Measurements from ENCODE around the gene NPB. TPM values are rescaled to one million over a fixed set of nuclear protein-coding genes. Genes with fewer than 3 reads are reported as not detected.

NPB gene
- total RNA-seq, 1 experiment from 2014 or later = 0.47 TPM

DNA sequence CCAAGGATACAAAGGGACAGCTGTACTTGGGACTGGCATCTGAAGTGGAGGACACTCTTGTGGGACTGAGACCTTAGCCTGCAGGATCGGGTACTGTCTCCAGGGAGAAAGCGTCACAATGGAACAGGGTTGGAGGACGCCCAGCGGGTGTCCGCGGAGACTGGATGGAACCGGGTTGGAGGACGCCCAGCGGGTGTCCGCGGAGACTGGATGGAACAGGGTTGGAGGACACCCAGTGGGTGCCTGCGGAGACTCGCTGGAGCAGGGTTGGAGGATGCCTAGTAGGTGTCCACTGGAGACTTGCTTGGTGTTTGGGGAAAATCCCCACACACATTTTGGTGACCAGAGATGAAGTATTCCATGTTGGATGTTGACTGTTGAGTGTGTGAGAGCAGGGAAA is 45.2 kb downstream of the NPB start, which contains the start of gene MYADML2:
MYADML2 (minus strand) TSS at position 45 of the 400 bp plus-strand sequence. CDS start 5,492 bp downstream, outside the sequence.
- Mint-ChIP-seq H3K36me3 (ENCODE audit: insufficient read depth, unreplicated experiment) (no peaks in the 10 kb centered on the region), H3K4me1 (ENCODE audit: low read depth, unreplicated experiment) (no peaks in the 10 kb centered on the region), H3K27ac (ENCODE audit: unreplicated experiment) (no peak within 1 kb of the TSS), H3K4me3 (ENCODE audit: low read depth, unreplicated experiment) (no peak within 1 kb of the TSS), H3K9me3 (ENCODE audit: low read depth, unreplicated experiment) (no peaks in the 10 kb centered on the region), H3K27me3 (ENCODE audit: unreplicated experiment) (peaks cover 20% of the 10 kb centered on the region)
- DNase-seq = no peak
- BruUV-seq (replicated peaks) = no TSS peak
- CTCF ChIA-PET = no interaction called here
- intact Hi-C loops (cut with micrococcal nuclease; ENCODE audit: unreplicated experiment) = no loop called here
- TF ChIP-seq, protein P1, sequence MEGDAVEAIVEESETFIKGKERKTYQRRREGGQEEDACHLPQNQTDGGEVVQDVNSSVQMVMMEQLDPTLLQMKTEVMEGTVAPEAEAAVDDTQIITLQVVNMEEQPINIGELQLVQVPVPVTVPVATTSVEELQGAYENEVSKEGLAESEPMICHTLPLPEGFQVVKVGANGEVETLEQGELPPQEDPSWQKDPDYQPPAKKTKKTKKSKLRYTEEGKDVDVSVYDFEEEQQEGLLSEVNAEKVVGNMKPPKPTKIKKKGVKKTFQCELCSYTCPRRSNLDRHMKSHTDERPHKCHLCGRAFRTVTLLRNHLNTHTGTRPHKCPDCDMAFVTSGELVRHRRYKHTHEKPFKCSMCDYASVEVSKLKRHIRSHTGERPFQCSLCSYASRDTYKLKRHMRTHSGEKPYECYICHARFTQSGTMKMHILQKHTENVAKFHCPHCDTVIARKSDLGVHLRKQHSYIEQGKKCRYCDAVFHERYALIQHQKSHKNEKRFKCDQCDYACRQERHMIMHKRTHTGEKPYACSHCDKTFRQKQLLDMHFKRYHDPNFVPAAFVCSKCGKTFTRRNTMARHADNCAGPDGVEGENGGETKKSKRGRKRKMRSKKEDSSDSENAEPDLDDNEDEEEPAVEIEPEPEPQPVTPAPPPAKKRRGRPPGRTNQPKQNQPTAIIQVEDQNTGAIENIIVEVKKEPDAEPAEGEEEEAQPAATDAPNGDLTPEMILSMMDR (IDR thresholded peaks at IDR 0.05; ENCODE audit: unreplicated experiment) = no peak

DNA sequence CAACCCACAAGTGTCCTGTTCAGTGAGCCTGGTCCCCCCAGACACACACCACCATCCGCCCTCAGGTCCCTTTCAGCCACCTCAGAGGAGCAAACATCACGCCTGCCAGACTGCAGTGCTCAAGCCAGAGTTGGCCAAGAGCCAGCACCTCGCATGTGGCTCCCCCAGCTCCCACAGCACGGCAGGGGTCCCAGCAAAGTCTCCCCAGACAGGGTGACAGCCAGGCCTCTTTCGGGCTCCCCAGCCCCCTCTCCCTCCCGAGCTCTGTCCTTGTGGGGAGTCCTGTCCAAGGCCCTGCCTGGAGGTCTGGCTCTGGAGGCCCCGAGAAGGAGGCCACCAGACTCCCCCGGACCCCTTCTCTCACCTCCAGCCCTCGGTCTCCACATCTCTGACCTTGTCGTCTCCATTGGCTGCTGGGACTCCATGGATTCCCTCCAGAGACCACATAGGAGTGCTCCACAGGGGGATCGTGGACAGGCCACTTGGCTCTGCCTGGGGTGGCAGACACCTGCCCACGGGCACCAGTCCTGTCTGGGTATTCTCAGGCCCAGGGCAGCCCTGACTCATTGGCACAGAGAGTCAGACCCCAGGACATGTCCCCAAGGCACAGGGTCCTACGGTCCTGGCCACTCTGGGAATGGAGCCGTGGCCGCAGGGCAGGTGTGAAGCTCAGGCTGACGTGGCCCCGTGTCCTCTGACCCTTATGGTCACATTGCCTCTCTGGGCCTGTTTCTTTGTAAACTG is 46.8 kb downstream of the NPB start:
- Mint-ChIP-seq H3K27me3 (ENCODE audit: unreplicated experiment) (peaks cover 23% of the 10 kb centered on the region), H3K4me1 (ENCODE audit: low read depth, unreplicated experiment) (no peaks in the 10 kb centered on the region), H3K27ac (ENCODE audit: unreplicated experiment) (no peak overlapping the region), H3K4me3 (ENCODE audit: low read depth, unreplicated experiment) (no peak overlapping the region), H3K36me3 (ENCODE audit: insufficient read depth, unreplicated experiment) (no peaks in the 10 kb centered on the region), H3K9me3 (ENCODE audit: low read depth, unreplicated experiment) (no peaks in the 10 kb centered on the region)
- BruUV-seq (replicated peaks) = no TSS peak
- intact Hi-C loops (cut with micrococcal nuclease; ENCODE audit: unreplicated experiment) = no loop called here
- CTCF ChIA-PET = no interaction called here
- no peak for DNase-seq
- TF ChIP-seq, protein P1 (IDR thresholded peaks at IDR 0.05; ENCODE audit: unreplicated experiment) = no peak

- H3K27ac Mint-ChIP-seq (ENCODE audit: unreplicated experiment) = no peak overlapping the region
- DNase-seq = no peak
- TF ChIP-seq, protein P1 (IDR thresholded peaks at IDR 0.05; ENCODE audit: unreplicated experiment) = no peak
- H3K4me3 Mint-ChIP-seq (ENCODE audit: low read depth, unreplicated experiment) = no peak overlapping the region
- no peaks in the 10 kb centered on the region for H3K4me1 Mint-ChIP-seq (ENCODE audit: low read depth, unreplicated experiment)
- CTCF ChIA-PET = no interaction called here
- H3K9me3 Mint-ChIP-seq (ENCODE audit: low read depth, unreplicated experiment) = no peaks in the 10 kb centered on the region
- no TSS peak for BruUV-seq (replicated peaks)
- peaks cover 23% of the 10 kb centered on the region for H3K27me3 Mint-ChIP-seq (ENCODE audit: unreplicated experiment)
- H3K36me3 Mint-ChIP-seq (ENCODE audit: insufficient read depth, unreplicated experiment) = no peaks in the 10 kb centered on the region
- intact Hi-C loops (cut with micrococcal nuclease; ENCODE audit: unreplicated experiment) = no loop called here
Observed at GRCh38 chr17:81950501-81950900, 48.5 kb downstream of the NPB start.

DNA sequence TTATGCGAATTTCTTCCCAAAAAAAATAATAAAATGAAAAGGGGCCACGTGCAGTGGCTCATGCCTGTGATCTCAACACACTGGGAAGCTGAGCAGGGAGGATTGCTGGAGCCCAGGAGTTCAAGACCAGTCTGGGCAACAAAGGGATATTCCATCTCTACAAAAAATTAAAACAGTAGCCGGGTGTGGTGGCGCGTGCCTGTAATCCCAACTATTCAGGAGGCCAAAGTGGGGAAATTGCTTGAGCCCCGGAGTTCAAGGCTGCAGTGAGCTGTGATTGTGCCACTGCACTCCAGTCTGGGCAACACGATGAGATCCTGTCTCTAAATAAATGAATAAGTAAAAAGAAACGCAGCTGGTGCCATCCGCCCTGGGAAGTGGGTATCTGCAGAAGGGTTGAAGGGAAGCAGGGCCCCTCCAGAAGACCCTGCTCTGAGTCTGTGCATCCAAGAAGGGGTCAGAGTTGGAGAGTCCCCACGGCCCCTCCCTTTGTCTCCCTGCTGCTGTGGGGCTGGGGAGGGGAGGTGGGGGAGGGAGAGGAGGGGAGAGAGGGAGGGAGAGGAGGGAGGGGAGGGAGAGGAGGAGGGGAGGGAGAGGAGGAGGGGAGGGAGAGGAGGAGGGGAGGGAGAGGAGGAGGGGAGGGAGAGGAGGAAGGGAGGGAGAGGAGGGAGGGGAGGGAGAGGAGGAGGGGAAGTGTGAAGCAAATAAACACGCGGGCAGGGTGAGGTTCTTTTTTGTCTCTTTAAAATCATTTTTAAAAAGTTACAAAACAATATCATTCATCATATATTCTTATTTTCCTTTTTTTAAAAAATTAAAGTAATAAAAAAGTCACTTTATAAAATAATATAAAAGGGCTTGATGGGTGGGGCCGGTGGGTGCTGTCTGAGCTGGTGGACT is 50.0 kb downstream of the NPB start:
- no TSS peak for BruUV-seq (replicated peaks)
- Mint-ChIP-seq H3K36me3 (ENCODE audit: insufficient read depth, unreplicated experiment) (no peaks in the 10 kb centered on the region), H3K27me3 (ENCODE audit: unreplicated experiment) (peaks cover 26% of the 10 kb centered on the region), H3K9me3 (ENCODE audit: low read depth, unreplicated experiment) (no peaks in the 10 kb centered on the region), H3K27ac (ENCODE audit: unreplicated experiment) (no peak overlapping the region), H3K4me1 (ENCODE audit: low read depth, unreplicated experiment) (no peaks in the 10 kb centered on the region), H3K4me3 (ENCODE audit: low read depth, unreplicated experiment) (no peak overlapping the region)
- TF ChIP-seq, protein P1 (IDR thresholded peaks at IDR 0.05; ENCODE audit: unreplicated experiment) = no peak
- CTCF ChIA-PET = no interaction called here
- intact Hi-C loops (cut with micrococcal nuclease; ENCODE audit: unreplicated experiment) = no loop called here
- DNase-seq = no peak

Other genes starting within 250 kb of the NPB start
- not detected in 2 replicates for gene PDE6G, start 245.7 kb upstream of the NPB start, total RNA-seq (2022)
- 36.5 and 39.5 TPM in 2 replicates for gene OXLD1, start 235.6 kb upstream of the NPB start, total RNA-seq (2022)
- 37.5 and 37.8 TPM in 2 replicates for gene CCDC137, start 235.5 kb upstream of the NPB start, total RNA-seq (2022)
- 35.4 and 40.1 TPM in 2 replicates for gene ARL16, start 218.4 kb upstream of the NPB start, total RNA-seq (2022)
- 160 and 167 TPM in 2 replicates for gene HGS, start 218.2 kb upstream of the NPB start, total RNA-seq (2022)
- 94.7 and 101 TPM in 2 replicates for gene MRPL12, start 198.9 kb upstream of the NPB start, total RNA-seq (2022)
- gene SLC25A10, start 190.0 kb upstream of the NPB start, total RNA-seq (2022) = 66.5 and 72.3 TPM in 2 replicates
- gene GCGR, start 98.1 kb upstream of the NPB start, total RNA-seq (2022) = 0.78 TPM in 1 of 2 replicates, not detected in the other
- 37.3 and 38.5 TPM in 2 replicates for gene MCRIP1, start 68.9 kb upstream of the NPB start, total RNA-seq (2022)
- gene PPP1R27, start 67.2 kb upstream of the NPB start, total RNA-seq (2022) = not detected in 2 replicates
- 750 and 777 TPM in 2 replicates for gene P4HB, start 41.7 kb upstream of the NPB start, total RNA-seq (2022)
- 273 and 288 TPM in 2 replicates for gene ARHGDIA, start 30.9 kb upstream of the NPB start, total RNA-seq (2022)
- 118 and 122 TPM in 2 replicates for gene ALYREF, start 10.7 kb upstream of the NPB start, total RNA-seq (2022)
- 110 and 113 TPM in 2 replicates for gene ANAPC11, start 10.5 kb upstream of the NPB start, total RNA-seq (2022)
- gene PCYT2, start 9.2 kb downstream of the NPB start, total RNA-seq (2022) = 58.4 and 60.9 TPM in 2 replicates
- gene SIRT7, start 15.9 kb downstream of the NPB start, total RNA-seq (2022) = 50.3 and 56.0 TPM in 2 replicates
- 36.1 and 37.9 TPM in 2 replicates for gene MAFG, start 25.5 kb downstream of the NPB start, total RNA-seq (2022)
- 102 and 105 TPM in 2 replicates for gene PYCR1, start 35.1 kb downstream of the NPB start, total RNA-seq (2022)
- gene MYADML2, start 45.0 kb downstream of the NPB start, total RNA-seq (2022) = not detected in 2 replicates
- gene NOTUM, start 58.9 kb downstream of the NPB start, total RNA-seq (2022) = not detected in 2 replicates
- 37.7 and 43.5 TPM in 2 replicates for gene ASPSCR1, start 75.4 kb downstream of the NPB start, total RNA-seq (2022)
- 84.4 and 86.9 TPM in 2 replicates for gene CENPX, start 120.6 kb downstream of the NPB start, total RNA-seq (2022)
- 31.2 and 32.6 TPM in 2 replicates for gene LRRC45, start 121.1 kb downstream of the NPB start, total RNA-seq (2022)
- gene RAC3, start 129.4 kb downstream of the NPB start, total RNA-seq (2022) = 8.0 and 9.3 TPM in 2 replicates
- gene DCXR, start 135.5 kb downstream of the NPB start, total RNA-seq (2022) = 87.8 and 95.3 TPM in 2 replicates
- 26.4 and 33.5 TPM in 2 replicates for gene RFNG, start 149.6 kb downstream of the NPB start, total RNA-seq (2022)
- gene GPS1, start 149.7 kb downstream of the NPB start, total RNA-seq (2022) = 114 and 115 TPM in 2 replicates
- gene DUS1L, start 163.6 kb downstream of the NPB start, total RNA-seq (2022) = 132 and 146 TPM in 2 replicates
- 346 and 372 TPM in 2 replicates for gene FASN, start 196.0 kb downstream of the NPB start, total RNA-seq (2022)